ENCODE data around the gene SRC. TPM values are rescaled to one million over a fixed set of nuclear protein-coding genes. Genes with fewer than 3 reads are reported as not detected.
A peak's percentile ranks its signal among the peaks of the same experiment; 100 is the strongest.

SRC gene
- total and polyA plus RNA-seq, 2 donors from 2014 or later, result 28.5 to 70.0 TPM

DNA sequence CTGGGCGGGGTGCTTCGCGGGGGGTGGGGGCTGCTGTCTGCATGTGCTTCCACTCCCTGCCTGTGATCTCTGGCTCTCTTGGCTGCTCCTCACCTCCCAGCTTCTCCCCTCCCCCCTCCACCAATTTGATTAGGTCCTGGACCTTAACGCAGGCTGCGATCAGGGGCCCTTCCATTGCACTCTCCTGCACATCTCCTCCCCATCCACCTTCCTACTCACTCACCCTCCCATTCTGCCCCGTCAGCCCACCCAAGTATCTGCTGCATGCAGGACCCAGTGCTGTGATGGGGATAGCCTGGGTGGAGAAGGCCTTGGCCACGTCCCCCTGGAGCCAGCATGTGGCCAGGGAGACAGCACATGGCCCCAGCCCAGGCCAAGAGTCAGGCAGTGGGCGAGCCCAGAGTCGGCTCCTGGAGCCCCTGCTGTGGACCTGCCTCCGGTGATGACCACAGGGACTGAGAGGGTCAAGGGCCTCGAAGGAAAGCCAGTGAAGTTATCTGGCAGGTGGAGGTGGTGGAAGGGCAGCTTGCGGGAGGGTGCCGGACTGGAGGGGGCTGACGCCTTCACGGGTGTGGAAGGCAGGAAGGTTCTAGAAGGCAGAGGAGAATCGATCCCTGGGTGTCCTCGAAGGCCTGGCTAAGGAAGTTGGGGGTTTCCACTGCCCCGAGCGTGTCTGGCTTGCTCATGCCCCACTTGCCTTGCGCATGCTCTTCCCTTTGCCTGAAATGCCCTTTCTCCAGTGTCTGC is 40.7 kb downstream of the SRC start:
- H3K27ac ChIP-seq (ENCODE audit: low read depth in 2 of 2, low read length in 2 of 2), result no peak overlapping the region
- H3K27me3 ChIP-seq (ENCODE audit: control insufficient read depth, insufficient read depth, low read length), result no peaks in the 10 kb centered on the region
- peak in 2 of 5 donors; percentile 38 to 68 for DNase-seq
- TF ChIP-seq, protein P1, sequence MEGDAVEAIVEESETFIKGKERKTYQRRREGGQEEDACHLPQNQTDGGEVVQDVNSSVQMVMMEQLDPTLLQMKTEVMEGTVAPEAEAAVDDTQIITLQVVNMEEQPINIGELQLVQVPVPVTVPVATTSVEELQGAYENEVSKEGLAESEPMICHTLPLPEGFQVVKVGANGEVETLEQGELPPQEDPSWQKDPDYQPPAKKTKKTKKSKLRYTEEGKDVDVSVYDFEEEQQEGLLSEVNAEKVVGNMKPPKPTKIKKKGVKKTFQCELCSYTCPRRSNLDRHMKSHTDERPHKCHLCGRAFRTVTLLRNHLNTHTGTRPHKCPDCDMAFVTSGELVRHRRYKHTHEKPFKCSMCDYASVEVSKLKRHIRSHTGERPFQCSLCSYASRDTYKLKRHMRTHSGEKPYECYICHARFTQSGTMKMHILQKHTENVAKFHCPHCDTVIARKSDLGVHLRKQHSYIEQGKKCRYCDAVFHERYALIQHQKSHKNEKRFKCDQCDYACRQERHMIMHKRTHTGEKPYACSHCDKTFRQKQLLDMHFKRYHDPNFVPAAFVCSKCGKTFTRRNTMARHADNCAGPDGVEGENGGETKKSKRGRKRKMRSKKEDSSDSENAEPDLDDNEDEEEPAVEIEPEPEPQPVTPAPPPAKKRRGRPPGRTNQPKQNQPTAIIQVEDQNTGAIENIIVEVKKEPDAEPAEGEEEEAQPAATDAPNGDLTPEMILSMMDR (IDR thresholded peaks at IDR 0.05; ENCODE audit: borderline replicate concordance, extremely low read depth, insufficient read depth), result no peak
- H3K9me3 ChIP-seq (ENCODE audit: control insufficient read depth in 2 of 3, insufficient read depth in 1 of 3, low read length in 3 of 3), result no peaks in the 10 kb centered on the region
- intact Hi-C loops (cut with DNase I), result loop anchor here (10.0 kb wide), 1 partner anchor 102 kb away; the partner anchor contains the start of gene MANBAL
- H3K4me3 ChIP-seq (ENCODE audit: low read length in 3 of 3), result no peak overlapping the region
- FAIRE-seq, result no peak
- no peak overlapping the region for H3K9ac ChIP-seq (ENCODE audit: low read length in 3 of 3)
- peaks cover 0 to 3% (median 0%) of the 10 kb centered on the region in 3 donors for H3K4me1 ChIP-seq (ENCODE audit: control insufficient read depth in 2 of 3, insufficient read depth in 2 of 3, low read depth in 1 of 3, low read length in 3 of 3)
- peaks cover 2 to 13% (median 9%) of the 10 kb centered on the region in 3 donors for H3K36me3 ChIP-seq (ENCODE audit: control insufficient read depth in 2 of 3, insufficient read depth in 3 of 3, low read length in 3 of 3)

DNA sequence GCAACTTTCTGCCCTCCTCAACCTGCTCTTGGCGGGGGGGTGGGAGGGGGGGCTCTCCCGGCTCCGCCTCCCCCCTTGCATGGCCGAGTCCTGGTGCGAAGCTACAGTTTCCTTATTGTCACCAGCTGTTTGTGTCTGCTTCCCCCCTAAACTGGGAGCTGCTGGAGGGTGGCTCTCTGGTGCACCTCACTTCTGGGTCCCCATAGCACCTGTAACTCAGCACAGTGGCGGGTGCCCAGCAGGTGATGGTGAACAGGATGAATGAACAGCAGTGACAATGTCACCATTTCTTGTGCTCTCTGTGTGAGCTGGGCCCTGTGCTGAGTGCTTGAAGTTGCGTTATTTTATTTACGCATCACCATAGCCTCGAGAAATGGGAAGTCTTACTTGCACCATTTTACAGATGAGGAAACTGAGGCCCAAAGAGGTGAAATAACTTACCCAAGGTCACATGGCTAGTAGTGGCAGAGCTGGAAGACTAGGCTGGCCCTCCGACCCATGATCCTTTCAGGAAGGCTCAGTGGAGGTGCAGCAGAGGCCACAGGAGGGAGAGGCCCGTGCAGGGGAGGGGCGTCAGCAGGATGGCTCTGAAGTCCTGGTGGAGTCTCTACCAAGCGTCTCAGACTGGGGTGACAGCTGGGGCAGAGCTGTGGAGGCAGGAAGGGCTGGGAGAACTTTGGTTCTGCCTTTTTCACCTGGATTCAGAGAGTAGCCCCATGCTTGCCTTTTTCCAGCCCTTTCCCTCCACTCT is 41.8 kb downstream of the SRC start:
- Histone ChIP-seq H3K4me1 (ENCODE audit: control insufficient read depth in 2 of 3, insufficient read depth in 2 of 3, low read depth in 1 of 3, low read length in 3 of 3) (peaks cover 0 to 3% (median 0%) of the 10 kb centered on the region in 3 donors), H3K9ac (ENCODE audit: low read length in 3 of 3) (no peak overlapping the region), H3K36me3 (ENCODE audit: control insufficient read depth in 2 of 3, insufficient read depth in 3 of 3, low read length in 3 of 3) (peaks cover 2 to 13% (median 9%) of the 10 kb centered on the region in 3 donors), H3K4me3 (ENCODE audit: low read length in 3 of 3) (no peak overlapping the region), H3K27me3 (ENCODE audit: control insufficient read depth, insufficient read depth, low read length) (no peaks in the 10 kb centered on the region), H3K9me3 (ENCODE audit: control insufficient read depth in 2 of 3, insufficient read depth in 1 of 3, low read length in 3 of 3) (no peaks in the 10 kb centered on the region), H3K27ac (ENCODE audit: low read depth in 2 of 2, low read length in 2 of 2) (no peak overlapping the region)
- intact Hi-C loops (cut with DNase I), result loop anchor here (10.0 kb wide), 1 partner anchor 103 kb away; the partner anchor contains the start of gene MANBAL
- TF ChIP-seq, protein P1 (IDR thresholded peaks at IDR 0.05; ENCODE audit: borderline replicate concordance, extremely low read depth, insufficient read depth), result no peak
- DNase-seq (peak in 2 of 5 donors; percentile 15 to 38), FAIRE-seq (no peak)

DNA sequence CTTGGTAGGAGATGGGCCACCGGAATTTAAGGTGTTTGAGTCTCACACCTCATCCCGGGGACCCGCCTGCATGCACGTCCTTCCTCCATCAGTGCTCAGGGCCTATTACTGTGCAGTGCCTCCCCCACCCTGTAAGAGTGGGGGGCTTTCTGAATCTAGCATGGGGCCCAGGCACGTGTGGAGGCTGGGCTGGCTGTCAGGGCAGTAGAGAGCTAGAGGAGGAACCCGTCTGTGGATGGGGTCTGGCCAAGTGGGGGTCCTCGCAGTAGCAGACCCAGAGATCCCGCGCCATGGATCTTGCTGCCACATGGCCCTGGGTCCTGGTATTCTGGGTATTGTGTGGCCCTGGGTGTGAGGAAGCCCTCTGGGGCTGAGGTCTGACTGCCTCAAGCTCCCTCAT is 42.9 kb downstream of the SRC start:
- Histone ChIP-seq H3K4me3 (ENCODE audit: low read length in 3 of 3) (no peak overlapping the region), H3K36me3 (ENCODE audit: control insufficient read depth in 2 of 3, insufficient read depth in 3 of 3, low read length in 3 of 3) (peaks cover 2 to 13% (median 9%) of the 10 kb centered on the region in 3 donors), H3K27ac (ENCODE audit: low read depth in 2 of 2, low read length in 2 of 2) (no peak overlapping the region), H3K9ac (ENCODE audit: low read length in 3 of 3) (no peak overlapping the region), H3K9me3 (ENCODE audit: control insufficient read depth in 2 of 3, insufficient read depth in 1 of 3, low read length in 3 of 3) (no peaks in the 10 kb centered on the region), H3K4me1 (ENCODE audit: control insufficient read depth in 2 of 3, insufficient read depth in 2 of 3, low read depth in 1 of 3, low read length in 3 of 3) (peaks cover 0 to 3% (median 0%) of the 10 kb centered on the region in 3 donors), H3K27me3 (ENCODE audit: control insufficient read depth, insufficient read depth, low read length) (no peaks in the 10 kb centered on the region)
- no peak for FAIRE-seq
- TF ChIP-seq, protein P1 (IDR thresholded peaks at IDR 0.05; ENCODE audit: borderline replicate concordance, extremely low read depth, insufficient read depth), result no peak
- intact Hi-C loops (cut with DNase I), result loop anchor here (10.0 kb wide), 1 partner anchor 104 kb away; the partner anchor contains the start of gene MANBAL
- DNase-seq, result peak in 1 of 5 donors; percentile 59

Measured in kidney (tissue), 14 donors.